Thyroid gland (tissue), 4 donors: ENCODE data around the gene IGSF10. TPM values are rescaled to one million over a fixed set of nuclear protein-coding genes. Genes with fewer than 3 reads are reported as not detected.
"Not testable (repeated sequence)": the region's sequence is repeated elsewhere in the genome, so short reads cannot be mapped to it uniquely, and the experiment has no call there.

Experiments
- DNase-seq, 2 donors: peaks; one replicate each; pipeline ENCODE4 v3.0.0-alpha.2; 2019
- H3K27ac ChIP-seq, 3 donors: fragments of 200-600 bp; sonication (generic); 1 replicate in 2 of 3; 2 replicates in 1 of 3; pipeline ENCODE4 v1.5.1; 2016 to 2019; ENCODE audit warnings: mild to moderate bottlenecking in 1 of 3, moderate library complexity in 1 of 3
- H3K27me3 ChIP-seq: fragments of 200-600 bp; sonication (generic); one replicate; pipeline ENCODE4 v1.5.1; 2019
- H3K36me3 ChIP-seq, 2 donors: fragments of 200-600 bp; sonication (generic); one replicate each; pipeline ENCODE4 v1.5.1; 2016 to 2019
- H3K4me1 ChIP-seq, 2 donors: fragments of 200-600 bp; sonication (generic); one replicate each; pipeline ENCODE4 v1.5.1; 2017 to 2019
- H3K4me3 ChIP-seq, 3 donors: fragments of 200-600 bp; sonication (generic); replicated peaks in 1 of 3; 1 replicate in 2 of 3; 2 replicates in 1 of 3; pipeline ENCODE4 v1.5.1; 2016; ENCODE audit warnings: mild to moderate bottlenecking in 1 of 3
- H3K9me3 ChIP-seq: fragments of 200-600 bp; sonication (generic); one replicate; pipeline ENCODE4 v1.5.1; 2017
- POLR2A ChIP-seq, 2 donors: fragments of 450-650 bp; IDR thresholded peaks; one replicate each; pipeline ENCODE4 v1.6.1; 2017; ENCODE audit warnings: antibody characterized with exemption in 2 of 2, mild to moderate bottlenecking in 2 of 2, moderate library complexity in 1 of 2
- WGBS, 2 donors: methylation state at CpG; one replicate each; pipeline ENCODE4 v1.1.5; 2017; 5-methylcytosine and 5-hydroxymethylcytosine counted together
- intact Hi-C: fragments of 100-400 bp; cut with DNase I; formaldehyde crosslinking; loops from one replicate; pipeline ENCODE4 v1.15.1; 2023
- total RNA-seq, 4 donors: library from RNA; depleted of rRNA; stranded (reverse); fragments of >200 nt; gene quantifications; one replicate each; pipeline ENCODE4 v1.2.3, GENCODE V29; 2016
- TF ChIP-seq, protein P1 (sequence below), 6 experiments: fragments of 200-600 bp in 3 of 6; fragments of 450-650 bp in 3 of 6; sonication (generic) in 3 of 6; IDR thresholded peaks; one replicate each; pipeline ENCODE4 v1.5.1; 2016 to 2019; ENCODE audit warnings: antibody characterized with exemption in 6 of 6, mild to moderate bottlenecking in 2 of 6, inconsistent platforms in 1 of 6, moderate library complexity in 1 of 6

IGSF10 gene, protein sequence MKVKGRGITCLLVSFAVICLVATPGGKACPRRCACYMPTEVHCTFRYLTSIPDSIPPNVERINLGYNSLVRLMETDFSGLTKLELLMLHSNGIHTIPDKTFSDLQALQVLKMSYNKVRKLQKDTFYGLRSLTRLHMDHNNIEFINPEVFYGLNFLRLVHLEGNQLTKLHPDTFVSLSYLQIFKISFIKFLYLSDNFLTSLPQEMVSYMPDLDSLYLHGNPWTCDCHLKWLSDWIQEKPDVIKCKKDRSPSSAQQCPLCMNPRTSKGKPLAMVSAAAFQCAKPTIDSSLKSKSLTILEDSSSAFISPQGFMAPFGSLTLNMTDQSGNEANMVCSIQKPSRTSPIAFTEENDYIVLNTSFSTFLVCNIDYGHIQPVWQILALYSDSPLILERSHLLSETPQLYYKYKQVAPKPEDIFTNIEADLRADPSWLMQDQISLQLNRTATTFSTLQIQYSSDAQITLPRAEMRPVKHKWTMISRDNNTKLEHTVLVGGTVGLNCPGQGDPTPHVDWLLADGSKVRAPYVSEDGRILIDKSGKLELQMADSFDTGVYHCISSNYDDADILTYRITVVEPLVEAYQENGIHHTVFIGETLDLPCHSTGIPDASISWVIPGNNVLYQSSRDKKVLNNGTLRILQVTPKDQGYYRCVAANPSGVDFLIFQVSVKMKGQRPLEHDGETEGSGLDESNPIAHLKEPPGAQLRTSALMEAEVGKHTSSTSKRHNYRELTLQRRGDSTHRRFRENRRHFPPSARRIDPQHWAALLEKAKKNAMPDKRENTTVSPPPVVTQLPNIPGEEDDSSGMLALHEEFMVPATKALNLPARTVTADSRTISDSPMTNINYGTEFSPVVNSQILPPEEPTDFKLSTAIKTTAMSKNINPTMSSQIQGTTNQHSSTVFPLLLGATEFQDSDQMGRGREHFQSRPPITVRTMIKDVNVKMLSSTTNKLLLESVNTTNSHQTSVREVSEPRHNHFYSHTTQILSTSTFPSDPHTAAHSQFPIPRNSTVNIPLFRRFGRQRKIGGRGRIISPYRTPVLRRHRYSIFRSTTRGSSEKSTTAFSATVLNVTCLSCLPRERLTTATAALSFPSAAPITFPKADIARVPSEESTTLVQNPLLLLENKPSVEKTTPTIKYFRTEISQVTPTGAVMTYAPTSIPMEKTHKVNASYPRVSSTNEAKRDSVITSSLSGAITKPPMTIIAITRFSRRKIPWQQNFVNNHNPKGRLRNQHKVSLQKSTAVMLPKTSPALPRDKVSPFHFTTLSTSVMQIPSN (N-terminal part only)
- total RNA-seq = 1 to 10 TPM; 2.4 to 6.8 (median 5.8) TPM

DNA sequence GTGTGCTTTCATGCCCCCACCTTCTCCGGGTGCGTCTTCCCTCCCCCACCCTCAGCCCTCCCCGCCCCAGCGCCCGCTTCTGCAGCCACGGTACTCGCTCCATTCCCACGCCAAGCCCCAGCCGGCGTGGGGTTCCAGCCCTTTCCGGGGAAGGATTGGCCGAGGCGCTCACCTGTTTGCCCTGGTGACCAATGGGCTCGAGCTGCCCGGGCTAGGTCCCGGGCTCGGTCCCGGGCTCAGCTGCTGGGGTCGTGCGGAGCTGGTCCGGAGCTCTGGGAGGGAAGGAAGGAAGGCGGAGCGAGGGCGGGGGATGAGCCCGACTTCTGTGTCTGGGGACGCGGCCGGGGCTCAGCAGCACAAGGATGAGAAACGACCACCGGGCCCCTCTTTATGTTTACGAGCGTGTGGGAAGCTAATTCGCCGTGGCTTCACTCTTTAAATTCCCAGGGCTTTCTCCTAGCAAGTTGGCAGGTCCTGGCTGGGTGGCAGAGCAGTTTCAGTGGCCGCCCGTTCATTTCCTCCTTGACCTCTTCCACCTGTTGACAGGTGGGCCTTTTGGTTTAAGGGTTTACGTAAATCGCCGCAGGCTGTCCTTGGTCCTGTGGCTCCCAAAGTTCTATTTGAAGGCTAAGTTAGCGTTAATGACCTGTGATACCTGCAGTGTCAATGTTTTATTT is at the start of gene IGSF10:
Gene IGSF10, minus strand, starts transcription at position 288 of the 677 bp plus-strand sequence. CDS start 2,352 bp downstream, outside the sequence.
- peak; percentile 3 to 12 for DNase-seq
- 8 to 10% methylated on average over 35 to 36 of the region's 40 CpGs for WGBS, 2 donors
- H3K27ac ChIP-seq = no peak within 1 kb of the TSS

DNA sequence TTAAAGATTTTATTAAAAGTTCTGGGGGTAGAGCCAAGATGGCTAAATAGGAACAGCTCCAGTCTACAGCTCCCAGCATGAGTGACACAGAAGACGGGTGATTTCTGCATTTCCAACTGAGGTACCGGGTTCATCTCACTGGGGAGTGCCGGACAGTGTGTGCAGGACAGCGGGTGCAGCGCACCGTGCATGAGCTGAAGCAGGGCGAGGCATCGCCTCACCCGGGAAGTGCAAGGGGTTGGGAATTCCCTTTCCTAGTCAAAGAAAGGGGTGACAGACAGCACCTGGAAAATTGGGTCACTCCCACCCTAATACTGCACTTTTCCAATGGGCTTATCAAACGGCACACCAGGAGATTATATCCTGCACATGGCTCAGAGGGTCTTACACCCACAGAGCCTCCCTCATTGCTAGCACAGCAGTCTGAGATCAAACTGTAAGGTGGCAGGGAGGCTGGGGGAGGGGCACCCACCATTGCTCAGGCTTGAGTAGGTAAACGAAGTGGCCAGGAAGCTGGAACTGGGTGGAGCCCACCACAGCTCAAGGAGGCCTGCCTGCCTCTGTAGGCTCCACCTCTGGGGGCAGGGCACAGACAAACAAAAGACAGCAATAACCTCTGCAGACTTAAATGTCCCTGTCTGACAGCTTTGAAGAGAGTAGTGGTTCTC is 48.7 kb upstream of the IGSF10 start:
- H3K4me3 ChIP-seq, H3K36me3 ChIP-seq, DNase-seq, H3K9me3 ChIP-seq, H3K4me1 ChIP-seq, H3K27ac ChIP-seq, H3K27me3 ChIP-seq, intact Hi-C loops: not testable (repeated sequence)
- 92 to 93% methylated on average over 11 of the region's 11 CpGs for WGBS, 2 donors

More for the DNA sequence above, at the start of gene IGSF10:
- H3K27me3 ChIP-seq = no peaks in the 10 kb centered on the region
- intact Hi-C loops = loop anchor here (10.0 kb wide), 1 partner anchor 184 kb away; no protein-coding TSS in a partner anchor
- TF ChIP-seq, protein P1, sequence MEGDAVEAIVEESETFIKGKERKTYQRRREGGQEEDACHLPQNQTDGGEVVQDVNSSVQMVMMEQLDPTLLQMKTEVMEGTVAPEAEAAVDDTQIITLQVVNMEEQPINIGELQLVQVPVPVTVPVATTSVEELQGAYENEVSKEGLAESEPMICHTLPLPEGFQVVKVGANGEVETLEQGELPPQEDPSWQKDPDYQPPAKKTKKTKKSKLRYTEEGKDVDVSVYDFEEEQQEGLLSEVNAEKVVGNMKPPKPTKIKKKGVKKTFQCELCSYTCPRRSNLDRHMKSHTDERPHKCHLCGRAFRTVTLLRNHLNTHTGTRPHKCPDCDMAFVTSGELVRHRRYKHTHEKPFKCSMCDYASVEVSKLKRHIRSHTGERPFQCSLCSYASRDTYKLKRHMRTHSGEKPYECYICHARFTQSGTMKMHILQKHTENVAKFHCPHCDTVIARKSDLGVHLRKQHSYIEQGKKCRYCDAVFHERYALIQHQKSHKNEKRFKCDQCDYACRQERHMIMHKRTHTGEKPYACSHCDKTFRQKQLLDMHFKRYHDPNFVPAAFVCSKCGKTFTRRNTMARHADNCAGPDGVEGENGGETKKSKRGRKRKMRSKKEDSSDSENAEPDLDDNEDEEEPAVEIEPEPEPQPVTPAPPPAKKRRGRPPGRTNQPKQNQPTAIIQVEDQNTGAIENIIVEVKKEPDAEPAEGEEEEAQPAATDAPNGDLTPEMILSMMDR (IDR thresholded peaks at IDR 0.05) = no peak
- TF ChIP-seq POLR2A (IDR thresholded peaks at IDR 0.05) = no peak
- H3K9me3 ChIP-seq = no peaks in the 10 kb centered on the region
- no peaks in the 10 kb centered on the region for H3K4me1 ChIP-seq
- H3K36me3 ChIP-seq = no peaks in the 10 kb centered on the region
- H3K4me3 ChIP-seq = peak within 1 kb of the TSS; percentile 25 to 52 (median 33)

DNA sequence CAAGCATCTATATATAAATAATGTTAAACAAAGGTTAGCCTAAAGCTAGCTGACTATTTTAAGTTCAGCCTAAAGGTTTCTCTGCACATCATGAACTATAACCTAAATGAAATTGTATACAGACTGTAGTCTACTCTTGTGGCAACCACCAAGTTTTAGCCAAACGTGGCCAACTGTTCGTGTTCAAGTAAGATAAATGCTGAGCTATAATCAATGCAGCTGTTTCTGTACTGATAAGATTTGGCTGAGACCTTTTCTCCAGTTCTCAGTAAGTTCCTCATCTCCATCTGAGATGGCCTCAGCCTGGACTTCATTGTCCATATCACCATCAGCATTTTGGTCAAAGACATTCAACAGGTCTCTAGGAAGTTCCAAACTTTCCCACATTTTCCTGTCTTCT is 43.7 kb upstream of the IGSF10 start:
- Histone ChIP-seq H3K36me3 (no peaks in the 10 kb centered on the region), H3K27me3 (no peaks in the 10 kb centered on the region), H3K27ac (no peak overlapping the region), H3K4me3 (no peak overlapping the region), H3K9me3 (no peaks in the 10 kb centered on the region), H3K4me1 (no peaks in the 10 kb centered on the region)
- no peak for TF ChIP-seq POLR2A (IDR thresholded peaks at IDR 0.05)
- TF ChIP-seq, protein P1 (IDR thresholded peaks at IDR 0.05) = no peak
- WGBS, 2 donors = 78 to 82% methylated on average over 2 of the region's 2 CpGs
- intact Hi-C loops = no loop called here
- no peak for DNase-seq

DNA sequence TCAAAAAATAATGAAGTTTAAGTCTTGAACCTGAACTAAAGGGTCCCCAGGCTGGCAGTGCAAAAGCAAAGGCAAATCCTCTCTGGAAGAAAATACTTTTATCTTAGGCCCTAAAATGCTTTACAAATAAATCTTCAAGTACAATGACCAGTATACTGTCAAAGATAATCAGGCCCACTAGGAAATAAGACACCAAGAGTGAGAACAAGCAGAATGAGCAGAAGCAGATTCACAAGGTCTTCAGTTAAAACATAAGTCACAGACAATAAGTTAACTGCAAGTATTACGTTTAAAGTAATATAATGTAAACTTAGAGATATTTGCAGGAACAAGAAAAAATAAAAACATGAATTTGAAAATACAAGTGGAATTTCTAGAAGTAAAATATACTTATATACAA is 42.2 kb upstream of the IGSF10 start:
- no peaks in the 10 kb centered on the region for H3K36me3 ChIP-seq
- no peak overlapping the region for H3K27ac ChIP-seq
- no peaks in the 10 kb centered on the region for H3K9me3 ChIP-seq
- H3K27me3 ChIP-seq = no peaks in the 10 kb centered on the region
- 84 to 85% methylated on average over 1 of the region's 1 CpG for WGBS, 2 donors
- no peak for TF ChIP-seq POLR2A (IDR thresholded peaks at IDR 0.05)
- TF ChIP-seq, protein P1 (IDR thresholded peaks at IDR 0.05) = no peak
- intact Hi-C loops = no loop called here
- no peak for DNase-seq
- no peak overlapping the region for H3K4me3 ChIP-seq
- H3K4me1 ChIP-seq = no peaks in the 10 kb centered on the region
